HCT116 (cell line): ENCODE measurements around the gene CPZ.

Experiments
- CEBPB ChIP-seq: IDR thresholded peaks from 2 replicates; pipeline ENCODE4 v1.6.1; 2012; ENCODE audit warnings: low read depth
- ELF1 ChIP-seq: IDR thresholded peaks from 2 replicates; pipeline ENCODE4 v1.6.1; 2012; ENCODE audit warnings: low read depth, borderline replicate concordance
- POLR2A ChIP-seq: IDR thresholded peaks from 2 replicates; pipeline ENCODE4 v1.7.0; 2011; ENCODE audit warnings: borderline replicate concordance; ENCODE audit not compliant: insufficient read depth, insufficient read length; ENCODE audit errors: extremely low read depth
- POLR2AphosphoS5 ChIP-seq: IDR thresholded peaks from 2 replicates; pipeline ENCODE4 v1.6.1; 2011; ENCODE audit warnings: mild to moderate bottlenecking, low read depth, low read length, moderate library complexity
- RAD21 ChIP-seq: IDR thresholded peaks from 2 replicates; pipeline ENCODE4 v1.6.1; 2012; ENCODE audit warnings: low read depth, mild to moderate bottlenecking
- SIN3A ChIP-seq: IDR thresholded peaks from 2 replicates; pipeline ENCODE4 v1.6.1; 2012; ENCODE audit warnings: low read depth
- SP1 ChIP-seq: IDR thresholded peaks from 2 replicates; pipeline ENCODE4 v1.6.1; 2012; ENCODE audit warnings: low read depth
- SRF ChIP-seq: IDR thresholded peaks from 2 replicates; pipeline ENCODE4 v1.6.1; 2012; ENCODE audit warnings: low read depth
- YY1 ChIP-seq: IDR thresholded peaks from 2 replicates; pipeline ENCODE4 v1.6.1; 2011; ENCODE audit warnings: low read length, low read depth, moderate library complexity, mild to moderate bottlenecking; ENCODE audit not compliant: insufficient replicate concordance; ENCODE audit errors: extremely low read depth
- ZFX ChIP-seq: fragments of 450-650 bp; IDR thresholded peaks from 2 replicates; pipeline ENCODE4 v1.6.1; 2017
- TF ChIP-seq, protein P1 (sequence below), 3 experiments: fragments of 200-600 bp in 1 of 3; sonication (generic) in 1 of 3; IDR thresholded peaks in 2 of 3; conservative IDR thresholded peaks in 1 of 3; 2 replicates each; pipeline ENCODE4 v1.5.1; 2012 to 2017; ENCODE audit warnings: low read depth in 2 of 3, low read length in 2 of 3, antibody characterized with exemption in 1 of 3, borderline replicate concordance in 1 of 3, control low read depth in 1 of 3, mild to moderate bottlenecking in 1 of 3, mixed read lengths in 1 of 3, mixed run types in 1 of 3, moderate library complexity in 1 of 3; ENCODE audit not compliant: insufficient read depth in 1 of 3
- TF ChIP-seq, protein P2 (sequence below): IDR thresholded peaks from 2 replicates; pipeline ENCODE4 v1.6.1; 2012
- TF ChIP-seq, protein P3 (sequence below): IDR thresholded peaks from 2 replicates; pipeline ENCODE4 v1.6.1; 2012; ENCODE audit warnings: low read depth

DNA sequence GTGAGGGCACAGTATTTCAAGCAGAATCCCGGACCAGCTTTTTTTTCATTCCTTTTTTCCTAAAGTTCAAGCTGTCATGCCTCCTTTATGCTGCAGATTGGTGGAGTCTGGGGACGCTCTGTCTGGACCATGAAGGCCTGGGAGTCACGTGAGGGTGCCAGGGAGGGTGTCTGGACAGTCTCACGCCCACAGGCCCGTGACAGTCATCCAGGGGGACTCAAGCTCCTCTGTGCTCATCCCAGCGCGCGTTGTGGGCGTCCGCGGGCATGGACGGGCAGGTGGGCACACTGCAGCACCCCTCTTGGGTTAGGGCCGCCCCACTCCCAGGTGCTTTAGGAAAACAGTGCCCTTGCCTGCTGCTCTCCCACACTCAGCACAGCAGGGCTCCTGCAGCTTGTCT lies 4.8 kb downstream of the CPZ start:
- TF ChIP-seq POLR2A (no peak), POLR2AphosphoS5 (no peak), CEBPB (no peak), SIN3A (no peak), RAD21 (no peak), SRF (no peak), SP1 (no peak), ELF1 (no peak), YY1 (no peak), ZFX (no peak)
- TF ChIP-seq, protein P1, sequence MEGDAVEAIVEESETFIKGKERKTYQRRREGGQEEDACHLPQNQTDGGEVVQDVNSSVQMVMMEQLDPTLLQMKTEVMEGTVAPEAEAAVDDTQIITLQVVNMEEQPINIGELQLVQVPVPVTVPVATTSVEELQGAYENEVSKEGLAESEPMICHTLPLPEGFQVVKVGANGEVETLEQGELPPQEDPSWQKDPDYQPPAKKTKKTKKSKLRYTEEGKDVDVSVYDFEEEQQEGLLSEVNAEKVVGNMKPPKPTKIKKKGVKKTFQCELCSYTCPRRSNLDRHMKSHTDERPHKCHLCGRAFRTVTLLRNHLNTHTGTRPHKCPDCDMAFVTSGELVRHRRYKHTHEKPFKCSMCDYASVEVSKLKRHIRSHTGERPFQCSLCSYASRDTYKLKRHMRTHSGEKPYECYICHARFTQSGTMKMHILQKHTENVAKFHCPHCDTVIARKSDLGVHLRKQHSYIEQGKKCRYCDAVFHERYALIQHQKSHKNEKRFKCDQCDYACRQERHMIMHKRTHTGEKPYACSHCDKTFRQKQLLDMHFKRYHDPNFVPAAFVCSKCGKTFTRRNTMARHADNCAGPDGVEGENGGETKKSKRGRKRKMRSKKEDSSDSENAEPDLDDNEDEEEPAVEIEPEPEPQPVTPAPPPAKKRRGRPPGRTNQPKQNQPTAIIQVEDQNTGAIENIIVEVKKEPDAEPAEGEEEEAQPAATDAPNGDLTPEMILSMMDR (IDR thresholded peaks at IDR 0.05 in 2 of 3, conservative IDR thresholded peaks at IDR 0.05 in 1 of 3; ENCODE audit: borderline replicate concordance in 1 of 3, insufficient read depth in 1 of 3, low read depth in 2 of 3, low read length in 2 of 3): no peak
- TF ChIP-seq, protein P2, sequence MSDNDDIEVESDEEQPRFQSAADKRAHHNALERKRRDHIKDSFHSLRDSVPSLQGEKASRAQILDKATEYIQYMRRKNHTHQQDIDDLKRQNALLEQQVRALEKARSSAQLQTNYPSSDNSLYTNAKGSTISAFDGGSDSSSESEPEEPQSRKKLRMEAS: no peak
- TF ChIP-seq, protein P3, sequence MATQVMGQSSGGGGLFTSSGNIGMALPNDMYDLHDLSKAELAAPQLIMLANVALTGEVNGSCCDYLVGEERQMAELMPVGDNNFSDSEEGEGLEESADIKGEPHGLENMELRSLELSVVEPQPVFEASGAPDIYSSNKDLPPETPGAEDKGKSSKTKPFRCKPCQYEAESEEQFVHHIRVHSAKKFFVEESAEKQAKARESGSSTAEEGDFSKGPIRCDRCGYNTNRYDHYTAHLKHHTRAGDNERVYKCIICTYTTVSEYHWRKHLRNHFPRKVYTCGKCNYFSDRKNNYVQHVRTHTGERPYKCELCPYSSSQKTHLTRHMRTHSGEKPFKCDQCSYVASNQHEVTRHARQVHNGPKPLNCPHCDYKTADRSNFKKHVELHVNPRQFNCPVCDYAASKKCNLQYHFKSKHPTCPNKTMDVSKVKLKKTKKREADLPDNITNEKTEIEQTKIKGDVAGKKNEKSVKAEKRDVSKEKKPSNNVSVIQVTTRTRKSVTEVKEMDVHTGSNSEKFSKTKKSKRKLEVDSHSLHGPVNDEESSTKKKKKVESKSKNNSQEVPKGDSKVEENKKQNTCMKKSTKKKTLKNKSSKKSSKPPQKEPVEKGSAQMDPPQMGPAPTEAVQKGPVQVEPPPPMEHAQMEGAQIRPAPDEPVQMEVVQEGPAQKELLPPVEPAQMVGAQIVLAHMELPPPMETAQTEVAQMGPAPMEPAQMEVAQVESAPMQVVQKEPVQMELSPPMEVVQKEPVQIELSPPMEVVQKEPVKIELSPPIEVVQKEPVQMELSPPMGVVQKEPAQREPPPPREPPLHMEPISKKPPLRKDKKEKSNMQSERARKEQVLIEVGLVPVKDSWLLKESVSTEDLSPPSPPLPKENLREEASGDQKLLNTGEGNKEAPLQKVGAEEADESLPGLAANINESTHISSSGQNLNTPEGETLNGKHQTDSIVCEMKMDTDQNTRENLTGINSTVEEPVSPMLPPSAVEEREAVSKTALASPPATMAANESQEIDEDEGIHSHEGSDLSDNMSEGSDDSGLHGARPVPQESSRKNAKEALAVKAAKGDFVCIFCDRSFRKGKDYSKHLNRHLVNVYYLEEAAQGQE: no peak
